Lung microvascular endothelial cell (primary cell): ENCODE data around the gene IL4I1. TPM values are rescaled to one million over a fixed set of nuclear protein-coding genes. Genes with fewer than 3 reads are reported as not detected.

Source experiments
- DNase-seq, 2 donors: peaks; one replicate each; pipeline versions ENCODE4 v3.0.0 to v3.0.0-alpha.2; 2010; ENCODE audit warnings: low read depth in 2 of 2
- total RNA-seq: library from RNA; depleted of rRNA; stranded (reverse); fragments of >200 nt; gene quantifications from 2 replicates; pipeline ENCODE4 v1.2.1, GENCODE V29; 2014

The IL4I1 gene
- total RNA-seq, 1 donor from 2014 or later: 0.40 TPM

DNA sequence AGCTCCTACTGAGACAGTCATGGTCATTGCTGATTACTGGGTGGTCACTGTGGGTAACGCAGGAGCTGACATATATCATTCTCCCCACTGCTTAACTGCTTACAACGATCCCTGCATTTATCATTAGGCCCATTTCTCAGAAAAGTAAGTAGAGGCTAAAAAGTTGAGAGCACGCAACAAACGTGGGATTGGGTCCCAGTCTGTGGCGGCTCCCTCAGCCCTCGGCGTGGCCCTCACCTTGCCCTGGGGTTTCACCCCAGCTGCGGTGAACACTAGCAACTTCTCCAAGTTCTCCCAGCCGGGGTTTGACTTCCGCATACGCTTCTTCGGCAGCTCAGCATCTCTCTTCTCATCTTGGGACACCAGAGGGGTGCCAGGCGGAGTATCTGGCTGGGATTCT lies 31.8 kb downstream of the IL4I1 start:
- no peak for DNase-seq

DNA sequence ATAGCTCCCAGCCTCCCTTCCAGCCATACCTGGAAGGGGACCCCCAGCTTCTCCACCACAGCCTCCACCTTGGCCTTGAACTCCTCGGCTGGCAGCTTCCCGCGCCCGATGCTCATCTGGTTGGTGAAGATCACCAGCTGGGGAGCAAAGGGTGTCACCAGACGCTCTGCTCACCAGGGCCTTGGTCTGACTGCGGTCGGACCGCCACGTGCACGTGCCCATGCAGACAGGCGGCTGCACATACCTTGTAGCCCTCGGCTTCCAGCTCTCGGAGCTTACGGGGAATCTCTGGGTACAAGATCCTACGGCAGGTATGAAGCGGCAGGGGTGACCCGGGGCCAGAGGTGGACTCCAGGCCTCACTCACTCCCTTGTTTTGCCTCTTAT lies 32.8 kb downstream of the IL4I1 start:
- DNase-seq: no peak

DNA sequence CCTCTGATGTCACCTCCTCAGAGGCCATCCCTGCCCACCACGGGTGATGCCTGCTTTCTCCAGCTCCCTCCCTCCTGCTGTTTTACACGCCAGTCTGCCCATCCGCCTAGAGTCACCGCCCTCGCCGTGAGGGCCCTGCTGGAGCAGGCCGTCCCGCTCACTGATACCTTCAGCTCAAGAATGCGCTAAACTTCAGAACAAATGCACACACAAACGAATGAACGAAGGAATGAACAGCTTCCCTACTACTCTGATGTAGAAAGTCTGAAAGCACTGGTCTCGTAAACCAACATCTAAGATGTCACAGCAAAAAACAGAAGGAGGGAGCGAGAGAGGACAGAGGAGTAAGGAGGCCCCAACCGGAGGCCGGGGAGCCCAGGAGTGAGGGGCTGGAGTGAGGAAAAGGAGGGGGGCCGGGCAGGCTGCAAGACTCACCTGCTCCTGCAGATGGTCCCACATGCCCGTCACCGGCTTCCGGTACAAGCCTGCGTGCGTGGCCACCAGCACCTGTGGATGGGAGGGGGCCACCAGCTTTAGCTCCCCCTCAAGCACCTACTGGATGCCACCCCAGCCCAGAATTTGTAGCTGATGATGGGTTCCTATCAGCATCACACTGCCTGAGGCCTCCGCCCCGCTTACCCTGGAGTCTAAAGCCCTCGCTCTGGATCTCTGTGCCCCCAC lies 33.3 kb downstream of the IL4I1 start:
- DNase-seq: no peak

DNA sequence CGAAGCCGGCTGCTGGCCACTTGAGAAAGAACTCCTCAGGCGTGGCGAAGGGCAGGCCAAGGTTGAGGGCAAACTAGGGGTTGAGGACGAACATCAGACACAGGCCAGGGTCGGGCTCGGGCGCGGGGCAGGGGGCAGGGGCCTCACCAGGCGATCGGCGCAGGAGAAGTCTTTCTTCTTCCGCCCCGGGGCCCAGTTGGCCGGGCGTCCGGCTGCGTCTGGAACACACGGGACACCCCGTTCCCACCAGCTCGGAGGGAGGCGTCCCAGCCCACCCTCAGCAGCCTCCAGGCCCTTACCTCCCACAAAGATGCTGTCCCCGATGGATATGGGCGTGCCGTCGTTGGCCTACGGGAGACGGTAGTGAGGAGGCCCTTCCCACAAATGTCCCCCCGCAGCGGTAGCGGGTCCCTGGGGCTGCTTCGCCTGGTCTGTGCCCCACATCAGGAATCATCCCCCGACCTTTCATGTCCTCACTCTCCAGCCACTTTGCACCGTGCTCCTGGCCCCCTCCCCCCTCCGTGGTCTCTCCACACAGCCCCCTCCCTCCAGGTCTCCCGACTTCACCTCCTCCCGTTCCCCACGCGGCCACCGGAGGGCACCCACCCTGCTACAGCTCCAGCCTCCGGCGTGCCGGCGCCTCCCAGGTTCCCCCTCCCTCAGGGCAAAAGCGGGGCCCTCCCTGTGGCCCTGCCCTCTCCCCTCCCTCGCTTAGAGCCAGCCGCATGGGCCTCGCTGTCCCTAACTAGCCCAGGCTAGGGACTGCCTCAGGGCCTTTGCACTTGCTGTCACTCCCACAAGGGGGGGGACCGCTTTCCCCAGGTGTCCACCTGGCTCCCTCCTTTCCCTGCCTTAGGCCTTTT lies 34.1 kb downstream of the IL4I1 start:
- DNase-seq: peak in 1 of 2 donors; percentile 42

DNA sequence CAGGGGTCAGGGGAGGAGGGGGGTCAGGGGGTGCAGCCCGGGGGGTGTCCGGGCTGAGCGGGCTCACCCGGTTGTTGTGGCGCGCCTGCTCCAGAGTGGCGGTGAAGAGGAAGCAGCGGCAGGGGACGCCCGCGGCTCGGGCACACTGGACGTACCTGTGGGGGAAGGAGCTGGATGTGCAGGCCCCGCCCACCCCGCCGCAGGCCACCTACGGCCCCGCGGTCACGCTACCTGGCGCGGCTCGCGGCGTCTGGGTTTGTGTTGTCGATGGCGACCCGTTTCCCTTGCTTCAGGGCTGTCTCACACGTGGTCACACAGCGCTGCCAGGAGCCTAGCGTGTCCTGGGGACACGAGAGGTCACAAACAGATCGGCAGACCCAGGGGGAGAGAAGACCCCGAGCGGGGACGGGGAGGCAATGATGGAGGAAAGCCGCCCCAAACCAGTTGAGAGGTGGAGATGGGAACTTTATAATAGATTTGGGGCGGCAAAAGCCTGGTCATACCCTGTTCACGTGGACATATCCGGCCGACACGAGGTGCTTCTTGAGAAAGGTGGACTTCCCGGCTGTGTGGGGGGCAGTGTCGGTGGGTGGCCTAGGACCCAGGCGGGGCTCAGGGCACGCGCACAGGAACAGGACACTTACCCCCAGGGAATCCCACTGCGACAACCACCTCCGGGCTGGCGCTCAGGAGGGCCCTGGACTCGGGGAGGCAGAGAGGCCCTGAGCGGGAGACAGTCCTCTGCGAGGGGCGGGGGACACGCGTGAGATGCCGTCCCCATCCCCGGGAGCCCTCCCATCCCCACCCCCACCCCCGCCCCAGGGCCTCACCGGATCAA lies 34.9 kb downstream of the IL4I1 start:
- no peak for DNase-seq

DNA sequence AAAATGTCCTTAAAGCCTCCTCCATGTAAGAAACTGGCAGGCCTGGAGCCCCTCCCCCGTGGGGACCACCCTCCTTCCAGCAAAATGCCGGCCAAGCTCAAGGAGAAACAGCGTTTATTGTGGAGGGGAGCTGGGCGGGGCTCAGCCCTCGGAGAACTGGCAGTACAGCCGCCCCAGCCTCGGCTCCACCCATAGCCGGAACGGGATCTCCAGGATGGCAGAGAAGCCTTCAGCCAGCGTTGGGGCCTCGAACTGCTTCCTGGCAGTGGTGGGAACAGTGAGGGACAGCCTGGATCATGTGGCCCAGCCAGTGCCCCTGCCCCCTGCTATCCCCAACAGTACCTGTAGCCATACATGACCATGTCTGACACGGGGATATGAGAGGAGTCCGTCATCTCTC lies 35.6 kb downstream of the IL4I1 start:
- no peak for DNase-seq

DNA sequence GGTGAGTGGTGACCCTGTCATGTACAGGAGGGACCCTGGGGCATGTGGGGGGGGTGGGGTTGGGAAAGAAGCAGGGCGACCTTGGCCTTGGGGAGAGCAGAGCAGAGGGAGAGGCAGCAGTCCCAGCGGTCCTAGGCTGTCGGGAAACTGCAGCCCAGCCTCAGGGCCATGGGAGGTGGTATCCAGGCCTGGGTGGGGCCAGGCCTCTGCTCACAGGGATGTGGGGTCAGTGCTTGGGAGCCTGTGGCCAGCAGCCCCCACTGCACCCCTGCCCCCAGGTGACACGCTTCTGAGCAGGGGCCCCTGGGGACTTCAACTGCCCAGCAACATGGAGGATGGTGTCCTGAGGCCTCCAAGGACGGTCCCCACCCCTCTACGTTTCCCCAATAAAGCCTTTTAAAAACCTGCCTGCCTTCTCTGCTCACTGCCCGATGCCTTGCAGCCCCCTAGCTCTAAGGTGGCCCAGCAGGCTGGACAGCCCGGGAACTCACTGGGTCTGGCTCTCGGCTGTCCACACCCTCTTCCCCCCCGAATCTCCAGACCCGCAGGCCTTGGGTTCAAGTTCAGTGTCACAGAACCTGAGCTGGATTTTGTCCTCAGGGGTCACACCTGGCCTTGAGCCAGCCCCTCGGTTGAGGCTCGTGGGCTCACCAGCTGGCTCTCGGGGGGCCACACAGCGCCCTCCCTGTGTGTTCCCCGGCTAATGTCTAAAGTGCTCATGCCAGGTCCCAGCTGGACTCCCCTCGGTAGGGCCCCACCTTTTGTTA lies 36.2 kb downstream of the IL4I1 start:
- no peak for DNase-seq

DNA sequence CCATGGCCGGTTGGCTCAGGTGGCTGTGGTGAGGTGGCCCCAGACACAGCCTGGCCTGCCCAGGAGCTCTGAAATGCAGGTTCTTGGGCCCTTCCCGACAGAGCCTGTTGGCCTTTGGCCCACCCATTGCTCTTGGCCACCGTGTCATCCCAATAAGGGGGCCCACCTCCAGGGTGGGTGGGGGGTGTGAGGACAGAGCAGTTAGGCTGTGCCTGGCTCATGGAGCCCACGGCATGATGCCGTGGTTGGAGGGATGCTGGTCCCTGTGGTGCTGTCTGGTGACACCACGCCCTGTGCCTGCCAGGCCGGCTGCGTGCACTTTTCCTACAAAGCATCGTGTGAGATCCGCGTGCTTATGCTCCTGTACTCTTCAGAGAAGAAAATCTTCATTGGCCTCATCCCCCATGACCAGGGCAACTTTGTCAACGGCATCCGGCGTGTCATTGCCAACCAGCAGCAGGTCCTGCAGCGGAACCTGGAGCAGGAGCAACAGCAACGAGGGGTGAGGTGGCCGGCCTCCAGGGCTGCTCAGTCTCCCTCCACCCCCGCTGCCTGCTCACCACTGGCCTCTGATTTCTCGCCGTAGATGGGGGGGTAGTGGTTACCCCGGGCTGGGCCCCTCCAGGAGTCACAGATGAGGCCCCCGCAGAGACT lies 36.9 kb downstream of the IL4I1 start:
- no peak for DNase-seq

DNA sequence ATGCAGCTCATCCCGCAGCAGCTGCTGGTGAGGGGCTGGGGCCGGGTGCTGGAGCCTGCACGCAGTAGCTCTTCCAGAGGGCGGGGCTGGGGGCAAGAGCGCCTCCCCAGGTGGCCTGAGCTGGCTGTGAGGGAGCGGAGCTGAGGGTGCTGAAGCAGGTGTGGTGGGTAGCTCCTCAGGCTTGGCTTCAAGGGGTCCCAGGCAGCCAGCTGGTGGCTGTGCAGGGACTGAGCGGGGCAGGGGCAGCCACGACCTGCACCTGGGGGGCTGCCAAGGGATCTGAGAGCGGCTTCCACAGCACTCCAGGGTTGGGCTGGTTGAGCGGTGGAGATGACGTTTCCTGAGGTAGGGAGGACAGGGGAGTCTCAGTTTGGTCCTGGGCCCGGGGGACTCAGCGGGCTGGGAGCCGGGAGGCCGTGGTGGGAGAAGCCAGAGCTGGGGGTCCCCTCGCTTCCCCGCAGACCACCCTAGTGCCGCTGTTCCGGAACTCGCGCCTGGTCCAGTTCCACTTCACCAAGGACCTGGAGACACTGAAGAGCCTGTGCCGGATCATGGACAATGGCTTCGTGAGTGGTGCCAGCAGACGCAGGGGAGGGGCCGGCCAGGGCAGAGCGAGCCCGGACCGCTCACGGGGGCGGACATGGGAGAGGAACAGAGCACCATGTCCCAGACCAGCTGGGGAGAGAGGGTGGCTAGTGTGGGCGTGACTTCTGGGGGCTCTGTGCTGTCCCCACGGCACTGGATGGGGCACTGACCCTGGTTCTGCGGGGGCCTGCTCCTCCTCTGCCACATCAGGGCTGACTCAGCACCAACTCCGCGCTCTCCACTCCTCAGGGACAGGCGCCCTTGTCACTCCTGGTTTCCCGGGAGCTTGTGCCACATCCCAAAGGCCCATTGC lies 38.4 kb downstream of the IL4I1 start:
- DNase-seq: no peak

DNA sequence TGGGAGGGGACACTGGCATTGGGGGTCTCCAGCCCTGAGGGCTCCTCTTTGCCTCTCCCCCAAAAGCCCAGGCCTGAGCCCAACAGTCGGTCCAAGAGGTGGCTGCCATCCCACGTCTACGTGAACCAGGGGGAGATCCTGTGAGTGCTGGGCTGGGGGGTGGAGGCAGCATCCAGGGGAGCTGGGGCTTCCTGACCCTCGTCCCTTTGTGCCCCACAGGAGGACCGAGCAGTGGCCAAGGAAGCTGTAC lies 38.9 kb downstream of the IL4I1 start:
- DNase-seq: no peak

DNA sequence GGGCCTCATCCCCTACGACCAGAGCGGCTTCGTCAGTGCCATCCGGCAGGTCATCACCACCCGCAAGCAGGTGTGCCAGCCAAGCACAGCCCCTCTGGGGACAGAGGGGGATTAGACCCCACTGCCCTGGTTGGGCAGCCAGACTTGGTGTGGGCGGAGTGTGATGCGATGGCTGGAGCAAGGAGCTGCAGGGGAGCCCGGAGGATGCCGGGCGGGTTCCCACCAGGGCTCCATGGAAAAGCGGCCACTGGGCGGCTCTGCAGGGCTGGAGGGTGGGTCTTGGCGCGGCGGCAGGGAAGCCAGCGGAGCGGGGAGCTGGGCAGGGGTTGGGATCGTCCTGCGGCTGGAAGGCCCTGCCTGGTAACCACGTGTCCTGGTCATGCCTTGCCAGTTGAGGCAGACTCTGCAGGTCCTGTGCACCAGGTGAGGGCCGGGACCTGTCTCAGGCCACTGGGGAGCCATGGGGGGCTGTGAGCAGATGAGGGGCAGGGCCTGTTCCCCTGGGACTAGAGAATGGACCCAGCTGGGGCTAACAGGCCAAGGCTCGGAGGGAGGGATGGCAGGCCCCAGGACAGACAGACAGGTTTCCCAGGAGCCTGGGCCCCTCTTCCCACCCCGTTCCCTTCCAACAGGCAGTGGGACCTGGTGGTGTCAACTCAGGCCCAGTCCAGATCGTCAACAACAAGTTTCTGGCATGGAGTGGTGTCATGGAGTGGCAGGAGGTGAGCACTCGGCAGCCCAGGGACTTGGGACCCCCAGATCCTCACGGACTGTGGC lies 39.4 kb downstream of the IL4I1 start:
- no peak for DNase-seq

DNA sequence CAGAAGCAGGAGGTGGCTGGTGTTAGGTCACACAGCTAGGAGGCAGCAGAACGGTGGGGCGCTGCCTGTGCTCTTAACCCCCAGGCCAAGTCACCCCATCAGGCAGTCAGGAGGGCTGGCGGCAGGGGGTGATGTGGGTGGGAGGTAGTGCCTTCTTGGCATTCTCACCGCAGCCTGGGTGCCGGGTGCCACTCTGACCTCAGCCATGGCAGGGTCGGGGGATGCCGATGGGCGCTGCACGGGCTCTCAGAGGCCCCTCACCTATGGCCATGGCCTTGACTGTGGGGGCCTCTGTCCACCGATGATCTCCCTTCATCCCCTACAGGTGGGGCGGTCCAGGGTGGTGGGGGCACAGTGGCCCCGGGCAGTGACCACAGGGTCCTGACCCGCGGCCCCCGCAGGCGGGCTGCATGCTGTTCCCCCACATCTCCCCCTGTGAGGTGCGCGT lies 40.1 kb downstream of the IL4I1 start:
- no peak for DNase-seq

DNA sequence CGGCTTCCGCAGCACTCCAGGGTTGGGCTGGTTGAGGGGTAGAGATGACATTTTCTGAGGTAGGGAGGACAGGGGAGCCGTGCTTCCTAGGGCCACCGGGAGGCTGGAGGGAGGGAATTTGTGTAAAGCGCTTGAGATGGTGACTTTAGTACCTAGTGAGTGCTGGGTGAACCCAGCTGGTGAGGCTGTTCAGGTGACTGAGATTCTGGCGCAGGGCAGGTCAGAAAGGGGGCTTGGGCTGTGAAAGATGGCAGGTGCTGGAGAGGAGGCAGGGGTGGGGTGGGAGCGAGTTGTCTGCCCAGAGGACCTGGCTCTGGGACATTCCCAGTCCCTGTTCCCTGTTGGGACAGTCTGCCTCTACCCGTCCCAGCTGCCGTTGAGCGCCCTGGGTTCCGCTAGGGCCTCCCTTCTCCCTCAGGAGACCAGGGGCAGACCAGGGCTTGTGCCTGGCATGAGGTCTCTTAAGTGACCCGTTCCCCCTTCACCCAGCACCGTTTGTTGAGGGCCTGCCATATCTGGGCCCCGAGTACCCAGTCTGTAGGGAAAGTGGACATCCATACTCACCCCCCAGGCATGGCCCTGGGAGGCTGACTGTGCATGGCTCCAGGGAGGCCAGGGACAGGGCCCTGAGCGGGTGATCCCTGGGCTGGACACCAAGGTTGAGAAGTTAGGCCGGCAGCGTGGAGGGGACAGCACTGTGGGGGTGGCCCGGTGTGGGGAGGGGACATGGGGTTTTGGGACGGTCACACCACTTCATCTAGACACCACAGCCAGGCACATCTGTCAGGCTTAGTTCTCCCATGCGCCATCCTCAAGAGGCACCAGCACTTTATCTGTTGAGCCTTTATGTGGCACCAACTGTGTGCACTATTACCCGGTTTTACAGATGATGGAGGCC lies 40.8 kb downstream of the IL4I1 start:
- no peak for DNase-seq

DNA sequence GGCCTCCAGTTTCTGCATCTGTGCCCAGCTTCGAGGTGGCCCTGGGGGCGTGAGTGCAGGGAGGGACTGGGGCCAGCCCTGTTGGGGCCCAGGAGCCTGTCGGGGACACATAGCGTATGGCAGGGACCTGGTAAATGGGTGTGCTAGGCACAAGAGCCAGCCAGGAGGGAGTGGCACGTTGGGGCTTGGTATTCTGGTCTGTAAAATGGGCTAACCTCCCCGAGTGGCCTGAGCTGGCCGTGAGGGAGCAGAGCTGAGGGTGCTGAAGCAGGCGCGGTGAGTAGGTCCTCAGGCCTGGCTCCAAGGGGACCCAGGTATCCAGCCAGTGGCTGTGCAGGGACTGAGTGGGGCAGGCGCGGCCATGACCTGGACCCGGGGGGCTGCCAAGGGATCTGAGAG lies 41.4 kb downstream of the IL4I1 start:
- DNase-seq: no peak

DNA sequence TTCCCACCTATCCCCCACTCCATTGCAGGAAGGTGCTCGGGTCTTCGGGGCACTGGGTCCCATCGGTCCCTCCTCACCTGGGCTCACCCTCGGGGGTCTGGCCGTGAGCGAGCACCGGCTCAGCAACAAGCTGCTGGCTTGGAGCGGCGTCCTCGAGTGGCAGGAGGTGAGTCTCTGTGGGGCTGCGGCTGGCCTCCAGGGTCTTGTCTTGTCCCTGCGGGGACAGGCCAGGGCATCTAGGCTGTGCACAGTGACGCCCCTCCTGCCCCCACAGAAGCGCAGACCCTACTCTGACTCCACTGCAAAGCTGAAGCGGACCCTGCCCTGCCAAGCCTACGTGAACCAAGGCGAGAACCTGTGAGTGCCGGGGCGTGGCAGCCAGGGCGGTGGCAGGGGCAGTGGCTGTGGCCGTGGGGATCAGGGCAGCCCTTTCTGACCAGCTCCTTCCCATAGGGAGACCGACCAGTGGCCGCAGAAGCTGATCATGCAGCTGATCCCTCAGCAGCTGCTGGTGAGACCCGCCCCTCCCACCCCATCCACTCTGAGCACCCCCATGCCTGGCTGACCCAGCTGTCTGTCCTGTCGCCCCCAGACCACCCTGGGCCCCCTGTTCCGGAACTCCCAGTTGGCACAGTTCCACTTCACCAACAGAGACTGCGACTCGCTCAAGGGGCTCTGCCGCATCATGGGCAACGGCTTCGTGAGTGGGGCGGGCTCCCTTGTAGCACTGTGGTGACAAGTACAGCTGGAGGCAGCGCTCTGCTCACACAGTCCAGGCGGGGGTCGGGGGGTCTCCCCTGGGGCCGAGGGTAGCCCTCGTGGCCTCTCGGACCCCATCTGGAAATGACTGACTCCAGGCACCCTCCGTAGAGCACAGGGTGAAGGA lies 42.1 kb downstream of the IL4I1 start:
- no peak for DNase-seq

DNA sequence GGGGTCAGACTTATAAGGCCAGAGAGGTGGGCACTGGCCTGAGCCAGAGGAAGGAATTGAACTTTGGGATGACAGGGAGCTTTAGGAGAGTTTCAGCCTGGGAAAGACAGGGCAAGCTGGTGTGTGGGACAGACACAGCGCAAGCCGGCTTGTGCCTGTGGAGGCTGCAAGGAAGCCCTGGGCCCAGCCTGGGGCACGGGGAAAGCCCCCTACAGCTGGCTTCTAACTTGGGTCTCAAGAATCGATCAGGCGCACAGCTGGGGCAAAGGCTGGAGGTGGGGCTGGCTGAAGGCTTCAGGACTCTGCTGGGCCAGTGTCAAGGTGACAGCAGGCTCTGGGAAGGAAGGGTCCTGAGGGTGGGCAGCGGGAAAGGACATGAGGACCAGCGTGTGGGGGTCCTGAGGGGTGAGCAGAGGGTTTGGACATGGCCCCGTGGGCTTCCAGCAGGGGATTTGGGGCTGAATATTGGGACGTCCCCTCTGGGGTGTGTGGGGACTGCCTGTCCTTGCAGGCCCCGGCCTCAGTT lies 42.8 kb downstream of the IL4I1 start:
- DNase-seq: no peak

DNA sequence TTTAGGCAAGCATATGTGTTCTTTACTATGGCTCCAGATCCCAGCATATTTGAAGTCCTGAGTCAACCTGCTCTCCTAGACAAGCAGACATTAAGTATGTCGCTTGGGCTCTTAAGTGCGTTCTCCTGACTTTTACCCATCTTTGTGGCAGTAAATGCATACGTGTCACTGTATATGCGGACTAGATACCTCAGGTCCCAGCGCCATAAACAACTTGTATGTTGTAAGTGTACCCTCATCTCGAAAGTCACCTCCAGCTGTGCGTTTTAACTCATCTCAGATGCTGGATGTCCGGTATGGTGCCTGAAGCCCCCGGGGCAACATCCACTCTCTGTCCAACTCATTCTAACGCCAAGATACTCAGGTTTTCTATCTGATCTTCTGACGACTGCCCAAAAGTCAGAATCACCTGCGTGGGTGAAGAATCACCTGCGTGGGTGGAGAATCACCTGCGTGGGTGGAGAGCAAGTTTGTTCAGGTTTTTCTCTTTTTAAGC lies 44.0 kb downstream of the IL4I1 start:
- DNase-seq: no peak
